AG04449 (cell line): ENCODE data around the gene TH.

Experiments used
- CTCF ChIA-PET: fragments of 350-600 bp; formaldehyde crosslinking; extraction: SDS; loops from one replicate; lab custom pipeline; 2021; ENCODE audit warnings: antibody characterized with exemption; lab: Yijun Ruan, JAX
- POLR2A ChIA-PET: fragments of 400-600, 350-600 bp; formaldehyde crosslinking; extraction: SDS; loops from one replicate; lab custom pipeline; 2020; ENCODE audit warnings: antibody characterized with exemption, inconsistent platforms; lab: Yijun Ruan, JAX
- DNase-seq: peaks from one replicate; pipeline ENCODE4 v3.0.0-alpha.2; 2010; ENCODE audit warnings: low read depth, low spot score
- H3K4me3 ChIP-seq: 2 replicates; pipeline ENCODE4 v1.5.1; 2011; ENCODE audit warnings: low read depth, mild to moderate bottlenecking, control low read depth, low read length
- TF ChIP-seq, protein P1 (sequence below): IDR thresholded peaks from one replicate; pipeline ENCODE4 v1.5.1; 2011; ENCODE audit warnings: mild to moderate bottlenecking, moderate library complexity, low read length, control low read depth, inconsistent platforms; ENCODE audit not compliant: insufficient read depth; ENCODE audit errors: missing control alignments

The TH gene

DNA sequence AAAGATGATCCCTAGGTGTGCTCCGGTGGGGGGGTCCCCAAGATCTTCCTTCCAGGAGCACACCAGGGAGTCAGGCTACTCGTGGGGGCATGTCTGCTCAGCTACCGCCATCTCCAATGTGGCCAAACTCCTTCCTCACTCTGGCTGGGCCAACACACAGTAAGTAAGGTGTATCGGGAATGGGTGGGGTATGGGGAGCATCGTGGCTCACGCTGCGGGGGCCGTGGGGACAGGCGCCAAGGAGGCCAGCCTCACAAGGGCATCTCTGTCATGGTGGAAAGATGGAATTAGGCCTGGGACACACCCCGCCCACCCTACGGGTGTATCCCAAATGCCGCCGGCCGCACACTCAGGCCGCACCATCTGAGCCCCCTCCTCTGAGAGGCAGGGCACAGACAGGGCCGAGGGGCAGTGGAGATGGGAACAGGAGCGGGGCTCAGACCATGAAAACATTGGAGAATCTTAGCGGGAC lies 40.7 kb downstream of the TH start:
- TF ChIP-seq, protein P1, sequence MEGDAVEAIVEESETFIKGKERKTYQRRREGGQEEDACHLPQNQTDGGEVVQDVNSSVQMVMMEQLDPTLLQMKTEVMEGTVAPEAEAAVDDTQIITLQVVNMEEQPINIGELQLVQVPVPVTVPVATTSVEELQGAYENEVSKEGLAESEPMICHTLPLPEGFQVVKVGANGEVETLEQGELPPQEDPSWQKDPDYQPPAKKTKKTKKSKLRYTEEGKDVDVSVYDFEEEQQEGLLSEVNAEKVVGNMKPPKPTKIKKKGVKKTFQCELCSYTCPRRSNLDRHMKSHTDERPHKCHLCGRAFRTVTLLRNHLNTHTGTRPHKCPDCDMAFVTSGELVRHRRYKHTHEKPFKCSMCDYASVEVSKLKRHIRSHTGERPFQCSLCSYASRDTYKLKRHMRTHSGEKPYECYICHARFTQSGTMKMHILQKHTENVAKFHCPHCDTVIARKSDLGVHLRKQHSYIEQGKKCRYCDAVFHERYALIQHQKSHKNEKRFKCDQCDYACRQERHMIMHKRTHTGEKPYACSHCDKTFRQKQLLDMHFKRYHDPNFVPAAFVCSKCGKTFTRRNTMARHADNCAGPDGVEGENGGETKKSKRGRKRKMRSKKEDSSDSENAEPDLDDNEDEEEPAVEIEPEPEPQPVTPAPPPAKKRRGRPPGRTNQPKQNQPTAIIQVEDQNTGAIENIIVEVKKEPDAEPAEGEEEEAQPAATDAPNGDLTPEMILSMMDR: no peak
- ChIA-PET POLR2A (no interaction called here), CTCF (no interaction called here)
- no peak for DNase-seq
- H3K4me3 ChIP-seq: no peak overlapping the region

DNA sequence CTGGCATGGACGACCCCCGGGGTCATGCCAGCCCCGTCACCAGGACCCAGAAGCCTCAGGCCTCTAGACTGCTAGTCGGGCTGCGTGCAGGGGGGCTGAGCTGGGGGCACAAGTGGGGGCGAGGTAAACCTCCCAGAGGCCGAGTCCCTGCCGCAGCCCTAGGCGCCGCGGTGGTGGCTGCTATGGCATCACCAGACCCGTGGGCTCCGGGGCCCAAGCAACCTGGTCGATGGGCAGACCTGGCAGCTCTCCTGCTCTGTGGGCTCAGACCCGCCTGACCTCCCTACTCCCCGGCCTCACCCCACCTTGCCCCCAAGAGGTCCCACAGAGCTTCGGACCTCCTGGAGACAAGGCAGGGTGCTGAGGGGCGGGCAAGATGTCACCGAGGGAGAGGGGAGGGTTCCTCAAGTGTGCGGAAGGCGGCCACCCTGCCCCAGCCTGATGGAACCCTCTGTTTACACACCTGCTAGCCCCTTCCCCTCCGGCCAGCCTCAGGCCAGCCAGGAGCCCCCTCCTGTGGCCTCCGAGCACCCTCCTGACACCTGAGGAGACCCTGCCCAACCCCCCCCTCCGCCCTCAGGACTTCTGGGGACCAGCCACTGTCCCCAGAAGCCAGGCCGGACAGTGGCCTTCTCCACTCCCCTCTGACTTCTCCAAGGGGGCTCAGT lies 41.8 kb downstream of the TH start:
- DNase-seq: no peak
- ChIA-PET CTCF (interaction anchor here (1.5 kb wide), 1 partner anchor 20 kb away, joined by 5 read pairs; no protein-coding TSS in a partner anchor), POLR2A (no interaction called here)
- TF ChIP-seq, protein P1: no peak
- no peak overlapping the region for H3K4me3 ChIP-seq

DNA sequence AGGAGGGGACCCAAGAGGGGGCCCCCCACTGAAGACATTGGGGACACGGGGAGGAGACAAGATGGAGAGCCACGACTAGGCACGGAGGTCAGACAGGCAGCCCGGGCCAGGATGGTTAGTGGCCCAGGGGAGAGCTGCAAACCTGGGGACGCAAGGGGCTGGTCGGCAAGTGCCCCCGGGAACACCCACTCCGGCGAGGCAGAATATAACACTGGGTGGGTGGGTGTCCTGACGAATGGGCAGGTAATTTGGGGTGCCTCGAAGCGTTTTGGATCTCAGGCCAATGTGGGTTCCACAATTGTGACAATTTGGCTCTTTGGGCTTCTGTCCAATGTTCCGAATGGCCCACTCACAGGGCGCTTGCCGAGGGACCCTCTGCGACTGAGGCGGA lies 42.3 kb downstream of the TH start:
- CTCF ChIA-PET: interaction anchor here (0.7 to 1.5 kb wide), 2 partner anchors 21 to 91 kb away, joined by 3 to 5 read pairs; no protein-coding TSS in a partner anchor
- TF ChIP-seq, protein P1: no peak
- H3K4me3 ChIP-seq: no peak overlapping the region
- POLR2A ChIA-PET: no interaction called here
- no peak for DNase-seq

DNA sequence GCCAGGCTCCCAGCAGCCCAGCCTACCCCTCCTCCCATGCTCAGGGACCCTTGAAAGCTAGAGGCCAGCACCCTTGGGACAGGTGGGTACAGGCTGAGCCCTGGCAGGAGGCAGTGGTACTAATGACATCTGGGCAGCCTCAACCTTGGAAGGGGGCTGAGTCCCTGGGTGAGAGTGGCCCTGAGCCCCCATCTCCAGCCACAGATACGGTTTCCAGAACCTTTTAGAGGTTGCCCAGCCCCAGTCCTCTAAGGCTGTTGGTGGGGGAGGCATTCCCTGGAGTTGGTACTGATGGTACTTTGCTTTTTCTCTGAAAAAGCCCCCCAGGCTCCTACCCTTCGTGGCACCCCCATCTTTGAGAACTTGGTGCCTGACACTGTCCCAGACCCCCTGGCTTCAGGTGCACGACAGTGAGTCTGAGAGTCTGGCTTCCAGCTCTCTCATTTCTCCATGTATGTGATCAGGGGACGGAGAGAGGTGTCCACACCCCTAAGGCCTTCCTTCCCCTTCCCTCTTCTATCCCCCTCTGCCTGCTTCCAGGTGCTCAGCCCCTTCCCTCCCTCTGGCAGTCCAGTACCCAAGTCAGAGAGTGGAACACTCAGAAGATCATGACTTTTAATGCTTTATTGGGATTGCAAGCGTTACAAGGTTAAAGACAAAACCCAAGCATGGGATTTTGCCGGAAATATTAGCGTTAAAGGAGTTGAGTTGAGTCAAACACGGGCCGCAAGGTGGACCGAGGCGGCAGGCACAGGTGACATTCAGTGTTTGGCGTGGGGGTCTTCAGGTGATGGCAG lies 42.9 kb downstream of the TH start:
- H3K4me3 ChIP-seq: no peak overlapping the region
- TF ChIP-seq, protein P1: no peak
- POLR2A ChIA-PET: no interaction called here
- CTCF ChIA-PET: interaction anchor here (0.7 to 1.5 kb wide), 2 partner anchors 21 to 90 kb away, joined by 3 to 5 read pairs; no protein-coding TSS in a partner anchor
- DNase-seq: no peak

DNA sequence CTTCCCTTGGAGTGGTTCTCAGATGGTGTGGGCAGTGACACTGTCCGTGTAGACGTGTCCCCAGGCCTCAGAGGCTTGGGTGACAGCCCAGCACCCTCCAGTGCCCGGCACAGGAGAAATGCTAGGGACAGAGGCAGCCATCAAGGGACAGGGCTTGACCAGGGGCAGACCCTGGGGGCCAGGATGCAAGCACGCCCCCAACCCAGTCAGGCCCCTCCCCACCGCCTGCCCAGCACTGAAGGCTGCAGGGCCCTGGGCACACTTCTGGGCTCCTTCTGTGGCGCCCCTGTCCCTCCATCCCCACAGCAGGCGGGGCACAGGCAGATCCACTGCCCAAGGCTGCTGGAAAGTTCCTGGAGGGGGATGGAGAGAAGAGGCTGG lies 43.5 kb downstream of the TH start:
- POLR2A ChIA-PET: no interaction called here
- TF ChIP-seq, protein P1: no peak
- no peak for DNase-seq
- no peak overlapping the region for H3K4me3 ChIP-seq
- CTCF ChIA-PET: interaction anchor here (1.2 to 1.5 kb wide), 2 partner anchors 22 to 24 kb away, joined by 4 to 5 read pairs; no protein-coding TSS in a partner anchor

DNA sequence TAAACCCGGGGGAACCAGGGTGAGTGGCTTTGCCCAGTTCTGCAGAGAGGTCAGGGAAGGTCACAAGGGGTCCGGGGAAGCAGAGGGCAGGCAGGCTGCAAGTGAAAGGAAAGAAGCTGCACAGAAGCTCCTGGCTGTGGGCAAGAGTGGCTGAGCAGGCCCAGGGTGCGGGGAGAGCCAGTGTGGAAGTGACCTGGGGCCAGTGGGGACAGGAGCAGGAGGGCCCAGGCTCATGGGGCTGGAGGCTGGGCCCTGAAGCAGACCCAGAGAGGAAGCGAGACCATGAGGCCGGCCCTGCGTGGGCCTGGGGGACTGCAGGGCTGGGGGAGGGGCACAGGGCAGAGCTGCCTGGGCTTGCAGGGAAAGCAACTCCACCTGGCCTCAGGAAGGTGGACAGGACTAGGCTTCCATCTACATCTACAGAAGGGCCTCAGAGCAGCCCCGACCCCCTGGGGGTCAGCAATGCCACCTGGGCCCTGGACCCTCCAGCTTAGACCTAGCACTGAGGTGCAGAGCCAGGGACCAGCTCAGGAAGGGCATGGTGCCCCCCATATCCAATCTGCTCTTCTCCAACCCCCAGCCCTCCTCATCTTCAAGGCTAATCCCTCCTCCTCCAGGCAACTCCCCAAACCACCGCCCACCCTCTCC lies 44.0 kb downstream of the TH start:
- H3K4me3 ChIP-seq: no peak overlapping the region
- ChIA-PET CTCF (interaction anchor here (1.2 kb wide), 1 partner anchor 24 kb away, joined by 4 read pairs; no protein-coding TSS in a partner anchor), POLR2A (no interaction called here)
- no peak for DNase-seq
- TF ChIP-seq, protein P1: no peak
